Muscle layer of duodenum (tissue), 2 donors: Measurements from ENCODE around the gene ALG9.
"Not testable (repeated sequence)": the region's sequence is repeated elsewhere in the genome, so short reads cannot be mapped to it uniquely, and the experiment has no call there.

ENCODE experiments used
- H3K27ac ChIP-seq: one replicate; pipeline ENCODE4 v1.7.0; 2013; ENCODE audit warnings: mild to moderate bottlenecking, low read length
- H3K27me3 ChIP-seq: one replicate; pipeline ENCODE4 v1.7.0; 2013; ENCODE audit warnings: low read depth, mild to moderate bottlenecking, control low read depth, low read length
- H3K36me3 ChIP-seq, 2 donors: one replicate each; pipeline ENCODE4 v1.7.0; 2013; ENCODE audit warnings: low read length in 2 of 2, control low read depth in 1 of 2, mild to moderate bottlenecking in 1 of 2; ENCODE audit not compliant: insufficient read depth in 2 of 2, control insufficient read depth in 1 of 2
- H3K4me1 ChIP-seq, 2 donors: one replicate each; pipeline ENCODE4 v1.7.0; 2013; ENCODE audit warnings: low read length in 2 of 2, mild to moderate bottlenecking in 2 of 2, control low read depth in 1 of 2, moderate library complexity in 1 of 2; ENCODE audit not compliant: insufficient read depth in 2 of 2, control insufficient read depth in 1 of 2
- H3K4me3 ChIP-seq, 2 donors: one replicate each; pipeline ENCODE4 v1.7.0; 2013; ENCODE audit warnings: low read length in 2 of 2, low read depth in 1 of 2, mild to moderate bottlenecking in 1 of 2
- H3K9me3 ChIP-seq, 2 donors: one replicate each; pipeline ENCODE4 v1.7.0; 2013; ENCODE audit warnings: low read length in 2 of 2, control low read depth in 1 of 2, mild to moderate bottlenecking in 1 of 2; ENCODE audit not compliant: control insufficient read depth in 1 of 2
- donor health status: healthy.

Gene ALG9

GRCh38 chr11:111788464-111788863 is 82.9 kb downstream of the ALG9 start:
- peaks cover 16 to 17% of the 10 kb centered on the region in 2 donors for H3K36me3 ChIP-seq
- H3K9me3 ChIP-seq: no peaks in the 10 kb centered on the region
- H3K4me3 ChIP-seq: no peak overlapping the region
- H3K27me3 ChIP-seq: no peaks in the 10 kb centered on the region
- no peak overlapping the region for H3K27ac ChIP-seq
- peaks cover 0 to 5% of the 10 kb centered on the region in 2 donors for H3K4me1 ChIP-seq

- Histone ChIP-seq H3K27me3 (no peaks in the 10 kb centered on the region), H3K4me3 (no peak overlapping the region), H3K4me1 (peaks cover 0 to 5% of the 10 kb centered on the region in 2 donors), H3K27ac (no peak overlapping the region), H3K36me3 (peaks cover 16 to 17% of the 10 kb centered on the region in 2 donors), H3K9me3 (no peaks in the 10 kb centered on the region)
These were observed 83.3 kb downstream of the ALG9 start for GRCh38 chr11:111788051-111788450.

GRCh38 chr11:111785886-111786412 is 85.4 kb downstream of the ALG9 start:
- no peak overlapping the region for H3K27ac ChIP-seq

GRCh38 chr11:111785076-111785475 is 86.3 kb downstream of the ALG9 start:
- Histone ChIP-seq H3K9me3 (no peaks in the 10 kb centered on the region), H3K36me3 (peaks cover 16 to 17% of the 10 kb centered on the region in 2 donors), H3K27me3 (no peaks in the 10 kb centered on the region), H3K4me3 (no peak overlapping the region), H3K27ac (no peak overlapping the region), H3K4me1 (peaks cover 0 to 5% of the 10 kb centered on the region in 2 donors)

More at GRCh38 chr11:111785886-111786412, 85.4 kb downstream of the ALG9 start:
- H3K4me3 ChIP-seq: no peak overlapping the region
- H3K4me1 ChIP-seq: peaks cover 0 to 5% of the 10 kb centered on the region in 2 donors
- H3K36me3 ChIP-seq: peaks cover 16 to 17% of the 10 kb centered on the region in 2 donors
- H3K9me3 ChIP-seq: no peaks in the 10 kb centered on the region
- H3K27me3 ChIP-seq: no peaks in the 10 kb centered on the region

- peaks cover 16 to 17% of the 10 kb centered on the region in 2 donors for H3K36me3 ChIP-seq
- not testable (repeated sequence) for H3K27me3 ChIP-seq, H3K4me3 ChIP-seq, H3K9me3 ChIP-seq, H3K27ac ChIP-seq, H3K4me1 ChIP-seq
These were observed 87.1 kb downstream of the ALG9 start for GRCh38 chr11:111784311-111784710.

- Histone ChIP-seq H3K4me1 (no peaks in the 10 kb centered on the region), H3K4me3 (no peak overlapping the region), H3K27me3 (no peaks in the 10 kb centered on the region), H3K9me3 (no peaks in the 10 kb centered on the region), H3K27ac (no peak overlapping the region), H3K36me3 (peaks cover 16 to 17% of the 10 kb centered on the region in 2 donors)
These were observed 89.2 kb downstream of the ALG9 start for GRCh38 chr11:111782109-111782741.

GRCh38 chr11:111779118-111779517 is 92.3 kb downstream of the ALG9 start:
- H3K4me1 ChIP-seq: no peaks in the 10 kb centered on the region
- no peak overlapping the region for H3K4me3 ChIP-seq
- H3K36me3 ChIP-seq: no peaks in the 10 kb centered on the region
- no peak overlapping the region for H3K27ac ChIP-seq
- no peaks in the 10 kb centered on the region for H3K9me3 ChIP-seq
- no peaks in the 10 kb centered on the region for H3K27me3 ChIP-seq

GRCh38 chr11:111778047-111778558 is 93.3 kb downstream of the ALG9 start:
- Histone ChIP-seq H3K4me3 (no peak overlapping the region), H3K27me3 (no peaks in the 10 kb centered on the region), H3K27ac (no peak overlapping the region), H3K9me3 (no peaks in the 10 kb centered on the region), H3K36me3 (no peaks in the 10 kb centered on the region), H3K4me1 (no peaks in the 10 kb centered on the region)

GRCh38 chr11:111777094-111778046 is 94.0 kb downstream of the ALG9 start:
- Histone ChIP-seq H3K4me1 (no peaks in the 10 kb centered on the region), H3K27me3 (no peaks in the 10 kb centered on the region), H3K27ac (no peak overlapping the region), H3K9me3 (no peaks in the 10 kb centered on the region), H3K4me3 (no peak overlapping the region), H3K36me3 (no peaks in the 10 kb centered on the region)

- Histone ChIP-seq H3K27me3 (no peaks in the 10 kb centered on the region), H3K36me3 (no peaks in the 10 kb centered on the region), H3K4me3 (no peak overlapping the region), H3K9me3 (no peaks in the 10 kb centered on the region), H3K4me1 (no peaks in the 10 kb centered on the region), H3K27ac (no peak overlapping the region)
These were observed 94.8 kb downstream of the ALG9 start for GRCh38 chr11:111776398-111777093.
